Gastroesophageal sphincter (tissue), 3 donors: ENCODE measurements around the gene CHST11.

Experiments used
- EP300 ChIP-seq: sonication (generic); formaldehyde crosslinking; IDR thresholded peaks from one replicate; pipeline ENCODE4 v1.6.1; 2017; ENCODE audit warnings: antibody characterized with exemption, mild to moderate bottlenecking
- POLR2A ChIP-seq, 2 donors: fragments of 450-650 bp; IDR thresholded peaks; one replicate each; pipeline ENCODE4 v1.6.1; 2017; ENCODE audit warnings: antibody characterized with exemption in 2 of 2, mild to moderate bottlenecking in 2 of 2, moderate library complexity in 1 of 2
- TF ChIP-seq, protein P1 (sequence below), 4 experiments: fragments of 200-600 bp in 2 of 4; fragments of 450-650 bp in 2 of 4; sonication (generic) in 1 of 4; IDR thresholded peaks; one replicate each; pipeline ENCODE4 v1.5.1; 2017 to 2019; ENCODE audit warnings: antibody characterized with exemption in 4 of 4, mild to moderate bottlenecking in 2 of 4, moderate library complexity in 2 of 4

DNA sequence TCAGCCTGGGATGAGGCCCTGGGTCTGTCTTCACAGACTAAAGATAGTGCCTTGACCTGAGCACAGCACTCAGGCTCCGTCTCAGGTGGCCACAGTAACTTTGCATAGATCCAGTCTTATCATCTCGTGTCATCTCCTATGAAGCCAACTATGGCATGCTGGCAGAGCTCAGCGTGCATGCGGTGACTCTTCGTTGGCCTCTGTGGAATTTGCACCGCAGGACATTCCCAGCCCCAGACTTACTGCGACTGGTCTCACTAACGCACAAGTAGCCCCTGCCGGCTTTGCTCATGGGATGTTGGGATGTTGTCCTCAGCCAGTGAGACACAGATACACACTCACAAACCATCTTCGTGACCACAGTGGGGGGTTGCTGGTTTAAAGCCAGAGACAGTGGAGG, 199.6 kb downstream of the CHST11 start:
- TF ChIP-seq, protein P1, sequence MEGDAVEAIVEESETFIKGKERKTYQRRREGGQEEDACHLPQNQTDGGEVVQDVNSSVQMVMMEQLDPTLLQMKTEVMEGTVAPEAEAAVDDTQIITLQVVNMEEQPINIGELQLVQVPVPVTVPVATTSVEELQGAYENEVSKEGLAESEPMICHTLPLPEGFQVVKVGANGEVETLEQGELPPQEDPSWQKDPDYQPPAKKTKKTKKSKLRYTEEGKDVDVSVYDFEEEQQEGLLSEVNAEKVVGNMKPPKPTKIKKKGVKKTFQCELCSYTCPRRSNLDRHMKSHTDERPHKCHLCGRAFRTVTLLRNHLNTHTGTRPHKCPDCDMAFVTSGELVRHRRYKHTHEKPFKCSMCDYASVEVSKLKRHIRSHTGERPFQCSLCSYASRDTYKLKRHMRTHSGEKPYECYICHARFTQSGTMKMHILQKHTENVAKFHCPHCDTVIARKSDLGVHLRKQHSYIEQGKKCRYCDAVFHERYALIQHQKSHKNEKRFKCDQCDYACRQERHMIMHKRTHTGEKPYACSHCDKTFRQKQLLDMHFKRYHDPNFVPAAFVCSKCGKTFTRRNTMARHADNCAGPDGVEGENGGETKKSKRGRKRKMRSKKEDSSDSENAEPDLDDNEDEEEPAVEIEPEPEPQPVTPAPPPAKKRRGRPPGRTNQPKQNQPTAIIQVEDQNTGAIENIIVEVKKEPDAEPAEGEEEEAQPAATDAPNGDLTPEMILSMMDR (IDR thresholded peaks at IDR 0.05), result no peak
- TF ChIP-seq EP300 (no peak), POLR2A (IDR thresholded peaks at IDR 0.05) (no peak)
